HG03045 (cell line): Measurements from ENCODE around the gene GNPTAB.

ENCODE experiments used
- ATAC-seq: cut with Tn5 transposase; IDR thresholded peaks from one replicate; pipeline ENCODE4 v1.9.1; 2021; ENCODE audit warnings: mild to moderate bottlenecking, moderate library complexity; ENCODE audit not compliant: unreplicated experiment

GNPTAB gene

DNA sequence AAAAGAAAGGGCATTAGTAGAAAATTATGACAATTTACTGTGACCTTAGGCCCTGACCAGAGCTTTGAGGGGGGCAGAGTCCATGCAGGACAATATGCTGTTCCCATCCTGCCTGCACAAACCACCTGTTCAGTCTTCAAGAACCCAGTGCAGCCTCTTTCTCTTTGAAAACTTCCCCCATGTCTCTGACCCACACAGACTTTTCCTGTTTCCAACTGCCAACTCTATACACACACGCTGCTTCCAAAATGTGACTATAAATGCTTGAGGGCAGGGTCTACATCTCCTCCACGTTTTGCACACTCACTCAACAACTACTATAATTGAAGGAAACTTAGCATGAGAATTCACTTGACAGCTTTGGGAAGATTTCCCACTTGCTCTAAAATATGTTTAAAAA lies 54.9 kb downstream of the GNPTAB start:
- ATAC-seq, result no peak

DNA sequence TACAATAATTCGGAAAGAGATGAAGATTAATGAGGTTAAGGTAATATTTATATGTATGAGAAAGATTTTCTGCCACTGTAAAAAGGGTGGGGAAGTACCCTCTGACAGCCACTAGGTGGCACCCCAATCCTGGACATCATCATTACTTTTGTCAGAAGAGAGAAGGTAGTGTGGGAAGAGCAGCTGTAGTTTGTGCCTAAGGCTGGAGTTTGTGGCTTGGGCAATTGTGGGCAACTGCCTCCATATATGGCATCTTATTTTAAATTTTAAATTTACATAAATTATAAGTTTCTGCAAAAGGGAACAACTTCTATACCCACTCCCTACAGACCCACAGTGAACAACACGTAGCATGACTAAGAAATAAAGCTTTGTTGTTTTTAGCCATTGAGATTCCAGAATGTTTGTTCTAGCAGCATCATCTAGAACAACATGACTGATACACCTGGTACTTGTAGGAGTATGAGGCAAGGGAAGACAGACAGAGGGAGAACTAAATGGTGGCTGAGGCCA lies 57.1 kb downstream of the GNPTAB start:
- peak; percentile 89 for ATAC-seq

DNA sequence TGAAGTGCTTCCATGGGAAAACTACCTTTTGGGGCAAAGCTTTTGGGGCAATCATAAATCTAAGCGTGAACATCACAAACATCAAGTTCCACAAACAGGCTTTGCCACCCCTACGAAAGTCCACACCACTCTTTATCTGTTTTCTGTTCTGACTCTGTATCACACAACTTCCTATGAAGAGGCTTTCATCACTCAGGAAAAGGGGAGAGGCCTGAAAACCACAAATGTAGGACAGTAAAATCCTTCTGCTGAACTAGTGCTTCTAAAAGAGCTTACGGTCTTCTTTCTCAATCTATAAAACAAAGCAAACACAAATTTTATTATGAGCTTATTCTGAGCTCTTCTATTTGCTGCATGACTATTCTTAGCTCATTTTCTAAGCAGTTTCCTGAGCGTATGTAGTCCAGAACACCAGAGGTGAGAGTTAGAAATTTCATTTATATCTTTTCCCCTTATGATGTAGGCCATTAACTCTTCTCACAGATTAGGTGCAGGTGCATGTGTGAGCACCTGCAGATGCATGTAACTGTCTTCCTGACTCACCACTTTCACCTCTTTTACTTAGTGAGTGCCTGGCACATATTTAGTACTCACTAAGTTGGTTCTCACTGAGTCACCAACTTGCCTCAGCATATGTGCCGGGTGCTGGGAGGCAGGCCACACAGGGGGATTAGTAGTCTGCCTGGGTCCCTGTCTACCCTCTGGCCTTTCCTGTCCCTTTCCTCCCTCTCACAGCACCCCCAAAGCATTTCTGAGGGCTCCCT lies 58.6 kb downstream of the GNPTAB start:
- no peak for ATAC-seq

DNA sequence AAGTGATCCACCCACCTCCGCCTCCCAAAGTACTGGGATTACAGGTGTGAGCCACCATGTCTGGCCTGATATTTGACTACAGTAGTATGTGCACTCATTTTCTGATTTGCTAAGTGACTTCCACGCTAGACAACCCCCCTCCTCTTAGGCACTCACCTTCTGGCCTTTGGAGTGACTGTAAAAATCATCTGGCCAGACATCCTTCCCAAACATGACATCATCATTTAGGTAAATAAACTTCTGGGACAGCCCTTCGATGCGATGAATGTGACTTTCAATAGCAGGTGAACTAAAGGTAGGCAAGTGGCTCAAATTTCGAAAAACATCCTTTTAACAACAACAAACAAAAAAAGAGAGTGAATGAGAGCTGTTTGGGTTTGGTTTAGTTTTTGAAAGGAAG lies 60.9 kb downstream of the GNPTAB start:
- ATAC-seq, result no peak

DNA sequence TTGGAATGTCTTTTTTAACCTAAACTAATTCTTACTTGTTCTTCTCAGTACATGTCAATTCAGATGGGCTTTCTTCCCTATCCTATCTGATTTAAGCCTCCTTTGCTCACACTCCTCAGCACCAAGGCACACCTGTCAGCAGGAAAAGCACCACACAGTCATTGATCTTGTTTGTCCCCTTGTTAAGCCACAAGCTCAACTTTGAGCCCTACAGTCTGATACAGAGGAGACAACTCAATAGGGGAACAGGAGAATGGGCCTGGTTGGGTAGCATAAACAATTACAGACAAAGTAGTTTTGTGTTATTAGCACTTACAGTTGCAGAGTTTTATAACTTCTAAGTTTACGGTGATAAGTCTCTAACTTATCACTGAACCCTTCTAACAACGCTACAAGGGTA lies 62.0 kb downstream of the GNPTAB start:
- ATAC-seq, result no peak

DNA sequence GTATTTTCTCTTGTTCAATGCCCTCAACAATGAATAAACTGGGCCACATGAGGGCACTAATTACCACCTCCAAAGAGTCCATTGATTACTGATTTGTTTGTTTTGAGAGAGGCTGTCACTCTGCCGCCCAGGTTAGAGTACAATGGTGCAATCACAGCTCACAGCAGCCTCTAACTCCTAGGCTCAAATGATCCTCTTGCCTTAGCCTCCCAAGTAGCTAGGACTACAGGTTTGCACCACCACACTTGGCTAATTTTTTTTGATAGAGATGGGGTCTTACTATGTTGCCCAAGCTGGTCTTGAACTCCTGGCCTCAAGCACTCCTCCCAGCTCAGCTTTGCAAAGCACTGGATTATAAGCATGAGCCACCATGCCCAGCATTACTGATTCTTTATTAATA lies 63.2 kb downstream of the GNPTAB start:
- no peak for ATAC-seq

DNA sequence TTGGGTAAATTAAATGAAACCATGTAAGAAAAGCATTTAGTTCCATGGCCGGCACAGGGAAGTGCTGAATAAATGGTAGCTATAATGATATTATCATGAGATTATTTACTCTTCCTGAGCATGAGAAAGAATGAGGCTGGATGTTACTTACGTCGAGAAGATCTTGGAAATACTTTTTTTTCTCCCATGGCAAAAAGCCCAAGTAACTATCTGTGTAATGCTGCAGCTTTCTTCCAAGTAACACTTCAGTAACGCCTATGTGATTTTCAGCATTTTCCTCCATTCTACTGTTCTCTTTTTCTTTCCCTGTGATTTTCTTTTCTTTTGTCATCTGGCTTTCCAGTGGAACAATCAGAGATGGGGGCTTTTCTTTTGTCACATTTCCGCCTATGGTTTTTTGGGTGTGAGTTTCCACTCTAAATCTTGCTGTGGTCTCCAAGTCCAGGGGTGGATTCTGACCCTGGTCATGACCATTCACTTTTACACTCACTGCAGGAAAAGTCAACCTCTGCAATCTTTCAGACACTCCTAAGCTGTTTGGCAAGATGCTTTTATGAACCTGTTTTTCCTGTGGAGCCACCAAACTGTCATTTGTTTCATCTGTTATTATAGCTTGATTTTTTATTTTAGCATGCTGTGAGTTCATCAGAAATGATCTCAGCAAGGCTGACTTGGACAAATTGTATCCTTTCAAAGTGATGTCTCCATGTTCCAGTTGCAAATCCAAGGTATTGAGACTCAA lies 66.5 kb downstream of the GNPTAB start:
- ATAC-seq, result no peak

DNA sequence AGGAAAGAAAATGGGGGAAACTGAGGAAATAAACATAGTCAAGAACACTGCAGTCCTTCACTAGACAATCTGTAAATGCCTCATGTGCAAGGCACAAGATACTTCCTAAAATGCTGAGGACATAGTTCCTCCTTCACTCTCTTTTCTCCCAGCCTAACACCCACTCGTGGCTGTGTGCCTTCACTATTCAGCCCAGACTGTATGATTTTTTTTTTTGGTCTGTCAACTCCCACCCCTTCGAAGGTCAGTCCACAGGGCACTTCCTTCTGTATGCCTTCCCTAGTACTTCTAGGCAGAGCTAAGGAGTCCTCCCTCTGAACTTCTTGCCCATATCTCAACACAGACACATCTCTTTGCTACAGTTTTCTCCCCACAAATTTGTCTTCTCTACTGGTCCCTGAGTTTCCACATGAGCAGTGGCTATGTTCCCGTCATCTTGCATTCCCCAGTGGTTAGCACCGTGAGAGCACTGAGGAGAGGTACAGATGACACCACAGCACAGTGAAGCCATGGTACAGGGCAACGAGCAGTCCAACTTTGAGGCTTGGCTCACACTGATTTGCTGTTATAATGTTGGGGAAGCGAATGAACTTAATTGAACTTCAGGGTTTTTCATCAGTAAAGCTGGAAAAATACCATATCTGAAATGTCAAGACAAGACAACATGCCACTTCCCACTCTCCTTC lies 67.4 kb downstream of the GNPTAB start:
- ATAC-seq, result no peak

DNA sequence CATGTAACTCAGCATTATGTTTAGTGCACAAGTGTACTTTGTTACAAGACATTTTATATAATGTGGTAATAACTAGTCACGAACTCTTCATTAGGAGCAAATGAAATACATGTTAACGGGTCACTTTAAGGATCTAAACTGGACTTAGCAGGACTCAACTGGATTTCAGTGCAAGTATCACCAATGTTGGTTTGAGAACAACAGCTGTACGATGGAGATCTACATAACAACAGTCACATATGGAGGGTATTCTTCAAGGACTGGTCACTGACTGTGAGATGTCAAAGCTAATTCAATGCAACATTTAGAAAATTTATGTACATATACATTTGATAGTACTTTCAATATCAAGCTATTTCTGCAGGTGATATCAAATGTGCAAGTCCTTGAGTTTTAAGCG lies 69.0 kb downstream of the GNPTAB start:
- ATAC-seq, result no peak

DNA sequence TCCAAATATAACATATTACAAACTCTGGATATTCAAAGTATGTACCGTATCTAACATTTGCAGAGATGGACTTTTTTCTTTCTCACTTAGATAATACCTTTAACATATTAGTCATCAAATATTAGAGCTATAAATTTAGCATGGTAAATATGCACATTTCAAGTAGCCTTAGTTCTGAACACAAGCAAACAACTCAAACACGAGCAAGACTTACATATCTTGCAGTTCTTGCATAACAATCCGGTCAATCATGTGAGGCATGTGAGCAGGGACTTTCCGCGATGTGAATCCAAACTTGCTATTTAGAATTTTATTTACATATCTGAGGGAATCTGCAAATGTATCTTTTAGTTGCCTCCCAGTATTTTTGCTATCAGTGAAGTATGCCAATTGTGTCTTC lies 69.4 kb downstream of the GNPTAB start:
- ATAC-seq, result no peak

DNA sequence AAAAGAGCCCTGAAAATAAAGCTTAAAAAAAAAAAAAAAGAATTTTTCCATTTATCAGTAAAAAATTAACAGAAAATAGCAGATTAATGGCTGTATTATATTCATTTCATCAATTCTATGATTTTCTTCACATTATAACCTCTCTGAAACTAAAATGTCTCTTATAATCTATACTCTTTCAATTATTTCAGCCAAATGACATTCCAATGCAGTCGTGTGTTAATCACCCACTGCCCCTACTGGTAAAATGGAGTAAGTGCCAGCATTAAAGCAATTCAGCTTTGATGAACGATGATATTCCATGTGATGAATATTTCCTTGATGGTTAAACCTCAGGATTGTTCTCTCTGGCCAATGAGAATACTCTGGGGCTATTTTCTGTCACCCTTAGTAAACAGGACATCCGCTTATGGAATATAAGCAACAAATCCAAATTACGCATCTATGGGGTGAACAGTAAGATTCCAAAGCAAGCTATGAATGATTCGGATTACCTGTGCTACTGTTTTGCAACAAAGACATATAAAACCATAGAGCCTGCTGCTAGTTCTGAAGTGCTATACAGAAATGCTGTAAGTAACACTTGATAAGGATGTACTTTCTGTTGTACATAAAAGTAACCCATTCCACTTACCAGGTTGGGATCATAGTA lies 71.2 kb downstream of the GNPTAB start:
- ATAC-seq, result no peak

DNA sequence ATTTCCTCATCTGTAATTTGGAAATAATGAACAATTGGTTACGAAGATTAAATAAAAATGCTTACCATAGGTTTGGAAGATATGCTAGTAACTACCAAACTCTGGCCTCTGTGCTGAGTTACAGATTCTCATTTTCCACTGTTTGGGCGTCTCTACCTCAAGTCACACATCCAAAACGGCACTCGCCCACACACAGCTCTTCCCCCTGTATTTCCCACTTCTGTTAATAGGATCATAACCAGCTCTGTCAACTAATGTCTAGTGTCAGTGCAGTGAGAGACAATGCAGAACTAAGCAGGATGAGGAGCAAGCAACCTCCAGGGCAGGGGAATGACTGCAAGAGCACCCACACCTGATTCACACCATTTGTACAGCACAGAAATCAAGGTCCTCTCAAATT lies 80.6 kb downstream of the GNPTAB start:
- no peak for ATAC-seq

DNA sequence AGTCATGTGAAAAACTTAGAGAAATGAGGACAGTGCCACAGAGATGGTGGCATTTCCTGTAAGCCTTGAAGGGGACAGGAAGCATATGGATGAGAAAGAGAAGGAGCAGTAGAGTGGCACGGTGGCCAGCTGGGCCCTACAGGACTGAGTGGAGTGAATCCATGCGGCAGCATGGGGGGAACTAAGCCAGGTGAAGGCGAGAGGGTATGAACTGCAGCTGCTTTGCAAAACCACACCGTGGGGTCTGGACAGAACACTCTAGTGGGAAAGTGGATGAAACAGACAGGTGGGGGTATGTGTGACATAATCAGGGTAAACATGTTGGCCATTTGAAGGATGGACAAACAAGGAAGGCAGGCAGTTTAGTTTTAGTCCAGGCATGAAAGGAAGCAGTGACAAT lies 81.1 kb downstream of the GNPTAB start:
- no peak for ATAC-seq

DNA sequence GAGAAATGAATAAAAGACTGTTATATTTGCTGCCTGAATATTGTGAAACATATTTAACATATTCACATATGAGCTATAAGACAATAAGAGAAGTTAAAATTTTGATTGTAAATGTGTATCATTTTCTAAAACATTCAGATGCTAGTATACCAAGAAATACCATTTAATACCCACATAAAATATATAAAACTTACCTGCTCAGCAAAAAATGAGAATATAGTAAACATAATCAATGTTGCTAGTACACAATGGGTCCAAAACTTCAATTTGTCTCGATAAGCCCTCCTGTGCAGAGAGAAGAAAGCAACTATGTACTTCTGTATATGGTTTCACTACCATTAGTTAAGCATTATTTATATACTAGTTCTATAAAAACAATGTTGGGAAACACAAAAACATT lies 81.9 kb downstream of the GNPTAB start:
- ATAC-seq, result no peak

DNA sequence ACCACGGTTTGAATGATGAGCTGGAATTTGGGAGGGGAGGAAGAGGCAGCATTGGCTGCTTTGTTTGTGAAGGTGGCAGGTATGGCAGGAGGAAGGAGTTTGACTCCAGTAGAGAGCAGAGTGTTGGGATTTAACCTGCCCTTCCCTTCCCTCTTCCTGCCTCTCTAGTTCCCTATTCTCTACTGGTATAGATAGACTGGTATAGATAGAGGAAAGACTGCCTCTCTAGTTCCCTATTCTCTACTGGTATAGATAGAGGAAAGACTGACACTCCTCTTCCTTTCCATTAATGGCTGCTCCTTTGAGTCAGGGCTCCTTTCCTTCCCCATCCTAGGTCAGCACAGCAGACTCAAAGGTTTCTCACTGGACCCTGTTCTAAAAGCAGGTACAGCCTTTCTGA lies 83.1 kb downstream of the GNPTAB start:
- no peak for ATAC-seq

DNA sequence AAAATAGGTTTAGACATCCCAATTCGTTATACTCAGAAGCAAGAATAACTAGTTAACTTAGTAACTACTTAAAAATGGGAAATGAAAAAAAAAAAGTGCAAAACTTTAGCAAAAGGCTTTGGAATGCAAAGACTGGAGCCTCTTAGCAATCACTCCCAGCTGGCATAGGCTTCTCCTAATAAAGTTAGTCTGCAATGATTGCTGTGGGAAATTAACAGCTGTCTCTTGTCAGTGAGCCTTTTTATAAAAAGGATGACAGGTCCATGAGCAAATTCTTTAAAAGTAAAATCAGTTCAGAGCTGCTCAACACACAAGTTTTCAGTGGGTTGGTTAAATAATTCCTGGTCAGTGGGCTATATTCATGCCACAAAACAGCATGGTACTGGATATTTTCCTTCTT lies 84.1 kb downstream of the GNPTAB start:
- ATAC-seq, result no peak

DNA sequence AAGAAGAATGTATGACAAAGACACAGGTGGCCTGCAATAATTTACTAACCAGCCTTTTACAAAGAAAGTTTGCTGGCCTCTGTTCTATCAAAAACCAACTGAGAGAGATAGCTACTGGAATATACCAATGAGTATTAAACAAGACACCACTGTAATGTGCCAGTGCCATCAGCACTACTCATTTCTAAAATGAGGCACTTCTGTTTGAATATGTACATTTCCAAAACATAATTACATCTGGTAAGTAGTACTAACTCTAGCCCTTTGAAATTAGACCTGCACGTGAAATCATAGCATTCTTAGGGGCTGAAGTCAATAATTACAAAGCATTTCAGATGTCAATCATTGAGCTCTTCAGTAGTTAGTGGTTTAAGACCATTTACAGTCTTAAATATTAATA lies 84.6 kb downstream of the GNPTAB start:
- no peak for ATAC-seq

DNA sequence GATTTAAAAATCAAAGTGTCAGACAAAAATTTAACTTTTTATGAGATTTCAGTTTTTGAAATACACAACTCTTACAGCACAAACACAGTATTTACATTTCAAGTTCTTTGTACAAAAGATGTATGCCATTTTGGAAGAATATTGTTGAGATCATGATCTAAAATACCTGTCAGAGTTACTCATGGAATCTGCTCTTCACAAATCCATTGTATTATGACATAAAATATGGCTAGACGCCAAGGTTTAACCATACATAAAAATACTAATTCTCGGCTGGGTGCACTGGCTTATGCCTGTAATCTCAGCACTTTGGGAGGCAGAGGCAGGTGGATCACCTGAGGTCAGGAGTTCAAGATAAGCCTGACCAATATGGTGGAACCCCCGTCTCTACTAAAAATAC lies 85.3 kb downstream of the GNPTAB start:
- ATAC-seq, result no peak

DNA sequence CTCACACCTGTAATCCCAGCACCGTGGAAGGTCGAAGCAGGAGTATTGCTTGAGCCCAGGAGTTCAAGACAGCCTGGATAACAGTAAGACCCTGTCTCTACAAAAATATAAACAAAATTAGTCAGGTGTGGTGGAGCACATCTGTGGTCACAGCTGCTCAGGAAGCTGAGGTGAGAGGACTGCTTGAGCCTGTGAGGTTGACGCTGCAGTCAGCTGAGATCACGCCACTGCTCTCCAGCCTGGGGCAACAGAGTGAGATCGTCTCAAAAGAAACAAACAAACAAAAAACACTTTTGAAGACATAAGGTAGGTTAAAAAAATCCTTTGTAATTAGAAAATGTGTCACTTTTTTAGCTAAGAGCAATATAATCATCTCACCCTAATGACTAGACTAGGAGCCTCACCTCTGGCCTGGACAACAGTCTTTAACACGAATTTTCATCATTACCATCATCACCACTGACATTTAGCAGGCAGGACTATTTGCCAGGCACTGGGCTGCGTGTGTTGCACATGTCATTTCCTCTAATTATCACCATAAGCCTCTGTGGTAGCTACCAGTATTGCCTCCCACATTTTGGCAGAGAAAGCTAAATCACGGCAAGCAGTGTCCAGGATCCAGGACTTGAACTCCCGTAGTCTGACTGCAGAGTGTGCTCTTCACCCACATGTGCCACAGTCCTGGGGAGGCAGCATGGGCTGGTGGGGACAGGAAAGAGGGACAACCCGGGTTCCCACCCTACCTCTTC lies 86.9 kb downstream of the GNPTAB start:
- peak; percentile 86 for ATAC-seq

DNA sequence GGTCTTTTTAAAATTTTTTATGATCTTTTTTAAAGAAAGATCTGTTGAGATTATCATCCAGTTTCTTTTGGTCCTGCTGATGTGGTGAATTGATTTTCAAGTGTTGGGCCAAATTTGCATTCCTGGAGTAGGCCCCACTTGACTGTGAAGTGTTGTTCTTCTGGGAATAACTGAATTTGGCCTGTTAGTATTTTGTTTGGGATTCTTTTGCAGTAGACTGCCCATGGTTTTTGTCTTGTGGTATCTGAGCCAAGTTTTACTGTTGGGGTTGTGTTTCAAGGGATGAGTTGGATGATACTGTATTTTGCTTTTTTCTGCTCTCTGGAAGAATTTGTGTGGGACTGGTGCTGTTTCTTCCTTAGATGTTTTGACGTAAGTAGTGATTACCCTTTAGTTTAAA lies 87.5 kb downstream of the GNPTAB start:
- ATAC-seq, result no peak

DNA sequence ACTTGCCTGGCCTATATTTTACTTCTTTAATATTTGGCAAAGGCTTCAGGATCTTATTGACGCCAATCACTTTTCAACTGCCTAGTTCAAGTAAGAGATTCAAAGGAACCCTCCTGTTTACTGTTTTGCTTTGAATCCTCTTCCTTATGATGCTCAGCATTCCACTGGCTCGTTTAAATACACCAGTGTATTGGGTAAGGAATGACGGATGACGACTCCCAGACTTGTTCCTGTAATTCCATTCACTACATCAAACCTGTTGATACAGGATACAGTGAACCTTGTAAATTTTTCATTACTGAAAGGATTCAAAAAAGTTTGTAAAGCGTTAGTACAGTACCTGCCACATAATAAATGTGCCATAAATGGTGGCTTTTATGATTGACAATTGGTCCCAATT lies 89.8 kb downstream of the GNPTAB start:
- ATAC-seq, result no peak
